K562 (cell line): ENCODE results near the gene ADGRB3. TPM values are rescaled to one million over a fixed set of nuclear protein-coding genes. Genes with fewer than 3 reads are reported as not detected.

Experiments
- ATAC-seq: fragments of 200-7000 bp; cut with Tn5 transposase; 3 replicates; pipeline ENCODE4 v1.9.1; 2020; ENCODE audit warnings: moderate library complexity
- BruUV-seq: library from RNA; stranded (reverse); fragments of 400-500 nt; replicated peaks from 2 replicates; lab custom pipeline; 2021; lab: Mats Ljungman, UMichigan
- CTCF ChIA-PET: fragments of 300-600 bp; formaldehyde crosslinking; extraction: SDS; loops from one replicate; lab custom pipeline; 2021; ENCODE audit warnings: low intra/inter-chr PET ratio; lab: Yijun Ruan, JAX
- POLR2A ChIA-PET: fragments of 300-600, 350-650 bp; sonication (Branson Sonifier 250); formaldehyde crosslinking; extraction: SDS; loops from one replicate; lab custom pipeline; 2021; ENCODE audit warnings: antibody characterized with exemption, inconsistent platforms; lab: Yijun Ruan, JAX
- DNase-seq, 4 experiments: peaks; one replicate each; pipeline versions ENCODE4 v3.0.0 to v3.0.0-alpha.2; 2011 to 2018; ENCODE audit warnings: low spot score in 3 of 4, mixed read lengths in 3 of 4; ENCODE audit errors: extremely low read depth in 1 of 4
- FAIRE-seq: peaks from 2 replicates; lab custom pipeline; 2011; peaks lifted over from hg19 to GRCh38; lab: Jason Lieb, UNC
- H2AFZ ChIP-seq: 2 replicates; pipeline ENCODE4 v1.6.0; 2011; ENCODE audit warnings: low read depth, low read length, control low read depth, inconsistent platforms
- H3K27ac ChIP-seq: fragments of 200-600 bp; 3 replicates; pipeline ENCODE4 v1.8.0; 2011; ENCODE audit warnings: low read depth, mild to moderate bottlenecking, control low read depth, inconsistent platforms, low read length, moderate library complexity, mixed read lengths; ENCODE audit errors: extremely low read depth
- H3K27me3 ChIP-seq, 2 experiments: fragments of 300-600 bp in 1 of 2; 2 replicates in 1 of 2; 3 replicates in 1 of 2; pipeline versions ENCODE4 v1.6.0 to v1.8.0; 2011; ENCODE audit warnings: inconsistent platforms in 2 of 2, low read length in 2 of 2, mild to moderate bottlenecking in 1 of 2, mixed read lengths in 1 of 2, moderate library complexity in 1 of 2; ENCODE audit not compliant: control insufficient read depth in 2 of 2, insufficient read depth in 2 of 2
- H3K36me3 ChIP-seq: fragments of 300-600 bp; 3 replicates; pipeline ENCODE4 v1.8.0; 2011; ENCODE audit warnings: mild to moderate bottlenecking, low read length, inconsistent platforms; ENCODE audit not compliant: control insufficient read depth, insufficient read depth
- H3K4me1 ChIP-seq, 2 experiments: fragments of 200-600 bp in 1 of 2; replicated peaks in 1 of 2; 2 replicates in 1 of 2; 3 replicates in 1 of 2; pipeline versions ENCODE4 v1.5.1 to v1.8.0; 2011; ENCODE audit warnings: inconsistent platforms in 2 of 2, low read length in 2 of 2, mild to moderate bottlenecking in 1 of 2, mixed read lengths in 1 of 2, moderate library complexity in 1 of 2; ENCODE audit not compliant: control insufficient read depth in 2 of 2, insufficient read depth in 2 of 2
- H3K4me2 ChIP-seq: 2 replicates; pipeline ENCODE4 v1.6.1; 2011; ENCODE audit warnings: low read length, control low read depth, inconsistent platforms, mixed read lengths; ENCODE audit not compliant: insufficient read depth
- H3K4me3 ChIP-seq: fragments of 200-600 bp; sonication (generic), shearing (Covaris generic); 2 replicates; pipeline ENCODE4 v1.5.1; 2016; ENCODE audit warnings: control low read depth, inconsistent platforms
- H3K79me2 ChIP-seq: fragments of 200-600 bp; 3 replicates; pipeline ENCODE4 v1.8.0; 2011; ENCODE audit warnings: low read length, inconsistent platforms; ENCODE audit not compliant: control insufficient read depth, insufficient read depth
- H3K9ac ChIP-seq, 2 experiments: 2 replicates each; pipeline versions ENCODE4 v1.6.0 to v1.6.1; 2011; ENCODE audit warnings: low read depth in 2 of 2, low read length in 2 of 2, control low read depth in 1 of 2, inconsistent platforms in 1 of 2, mild to moderate bottlenecking in 1 of 2, mixed read lengths in 1 of 2; ENCODE audit not compliant: insufficient read depth in 1 of 2
- H3K9me1 ChIP-seq: one replicate; pipeline ENCODE4 v1.6.0; 2011; ENCODE audit warnings: inconsistent platforms, mild to moderate bottlenecking, low read length, moderate library complexity; ENCODE audit not compliant: control insufficient read depth, insufficient read depth
- H3K9me3 ChIP-seq: replicated peaks from 2 replicates; pipeline ENCODE4 v1.5.1; 2011; ENCODE audit warnings: low read depth, low read length, inconsistent platforms; ENCODE audit not compliant: control insufficient read depth, insufficient read depth
- H4K20me1 ChIP-seq: replicated peaks from 2 replicates; pipeline ENCODE4 v1.6.1; 2011; ENCODE audit warnings: low read length, inconsistent platforms, mixed read lengths; ENCODE audit not compliant: control insufficient read depth, insufficient read depth
- DPF2 ChIP-seq: fragments of 450-650 bp; IDR thresholded peaks from 2 replicates; pipeline ENCODE4 v1.6.1; 2016
- ELF4 ChIP-seq: fragments of 450-650 bp; formaldehyde crosslinking; IDR thresholded peaks from 2 replicates; pipeline ENCODE4 v1.4.0; 2022; ENCODE audit warnings: missing genetic modification characterization
- EWSR1 ChIP-seq: fragments of 450-650 bp; IDR thresholded peaks from 2 replicates; pipeline ENCODE4 v1.6.1; 2018; ENCODE audit warnings: borderline replicate concordance, mild to moderate bottlenecking, low read depth, moderate library complexity; ENCODE audit not compliant: partially characterized antibody
- FOXJ2 ChIP-seq: fragments of 200-800 bp; sonication (Bioruptor generic); IDR thresholded peaks from 2 replicates; pipeline ENCODE4 v1.6.1; 2016; ENCODE audit warnings: missing genetic modification characterization, missing compliant biosample characterization
- HNRNPL ChIP-seq: fragments of 200-400 bp; formaldehyde crosslinking; IDR thresholded peaks from 2 replicates; pipeline ENCODE4 v1.6.1; 2017; ENCODE audit warnings: low read depth, mild to moderate bottlenecking, low read length
- LEF1 ChIP-seq: fragments of 450-650 bp; IDR thresholded peaks from 2 replicates; pipeline ENCODE4 v1.6.1; 2016; ENCODE audit warnings: mild to moderate bottlenecking
- SAFB ChIP-seq: fragments of 200-400 bp; formaldehyde crosslinking; IDR thresholded peaks from 2 replicates; pipeline ENCODE4 v1.6.1; 2017; ENCODE audit warnings: low read depth, low read length, borderline replicate concordance
- SIRT6 ChIP-seq: IDR thresholded peaks from one replicate; pipeline ENCODE4 v1.6.1; 2012; ENCODE audit warnings: low read depth, mild to moderate bottlenecking, control low read depth, inconsistent platforms, low read length, moderate library complexity
- SP1 ChIP-seq: sonication (generic); formaldehyde crosslinking; IDR thresholded peaks from 2 replicates; pipeline ENCODE4 v1.8.1; 2022; ENCODE audit warnings: mild to moderate bottlenecking, missing genetic modification reagents
- TOE1 ChIP-seq, 2 experiments: fragments of 450-650 bp in 1 of 2; sonication (generic) in 1 of 2; formaldehyde crosslinking in 1 of 2; IDR thresholded peaks; 2 replicates each; pipeline versions ENCODE4 v1.7.1 to v1.8.0; 2016 to 2022; ENCODE audit warnings: borderline replicate concordance in 2 of 2, mild to moderate bottlenecking in 2 of 2, antibody characterized with exemption in 1 of 2, inconsistent platforms in 1 of 2, low read depth in 1 of 2, missing genetic modification reagents in 1 of 2, moderate library complexity in 1 of 2
- WGBS: fragments of 100-300 bp; shearing (Covaris generic); methylation state at CpG from one replicate; pipeline ENCODE4 v1.1.6; 2016; ENCODE audit warnings: low coverage, mixed read lengths; ENCODE audit not compliant: insufficient coverage; ENCODE audit errors: missing lambda C conversion rate; 5-methylcytosine and 5-hydroxymethylcytosine counted together
- in situ Hi-C: fragments of 300-500 bp; cut with MboI; formaldehyde crosslinking; loops from 4 replicates; pipeline ENCODE4 v1.15.0; 2018; ENCODE audit warnings: inconsistent platforms, mixed read lengths
- intact Hi-C: fragments of 100-400 bp; cut with micrococcal nuclease; formaldehyde crosslinking; loops from 2 replicates; pipeline ENCODE4 v1.14.2; 2022
- polyA plus RNA-seq, 8 experiments: library from polyadenylated mRNA; depleted of rRNA in 4 of 8; stranded (reverse) in 5 of 8; unstranded in 3 of 8; fragments of >200 nt; fragmentation: Nextera tagmentation in 2 of 8; fragmentation: Illumina TruSeq in 1 of 8; extraction: Ambion mirVana in 2 of 8; extraction: Trizol in 1 of 8; gene quantifications; 2 replicates each; pipeline versions ENCODE4 v1.2.1 to v1.2.3, GENCODE V29; 2011 to 2014; ENCODE audit warnings: inconsistent platforms in 1 of 8, missing spikeins in 1 of 8
- total RNA-seq, 7 experiments: library from RNA; depleted of rRNA in 6 of 7; stranded (reverse); fragments of >200 nt in 6 of 7; fragmentation: Illumina TruSeq in 2 of 7; extraction: Trizol in 2 of 7; gene quantifications; 2 replicates each; pipeline versions ENCODE4 v1.2.1 to v1.2.3, GENCODE V29; 2011 to 2021; ENCODE audit warnings: low replicate concordance in 1 of 7
- TF ChIP-seq, protein P1 (sequence below): fragments of 250-450 bp; sonication (Bioruptor Pico); IDR thresholded peaks from 2 replicates; pipeline ENCODE4 v1.8.0; 2022; ENCODE audit warnings: moderate library complexity, mild to moderate bottlenecking, inconsistent platforms
- TF ChIP-seq, protein P2 (sequence below), 2 experiments: fragments of 250-450 bp in 1 of 2; fragments of 450-650 bp in 1 of 2; sonication (Bioruptor Pico) in 1 of 2; IDR thresholded peaks; 2 replicates each; pipeline versions ENCODE4 v1.6.1 to v1.8.0; 2016 to 2021; ENCODE audit warnings: mild to moderate bottlenecking in 2 of 2, moderate library complexity in 2 of 2, missing compliant biosample characterization in 1 of 2, missing genetic modification characterization in 1 of 2
- TF ChIP-seq, protein P3 (sequence below): sonication (generic); formaldehyde crosslinking; IDR thresholded peaks from 2 replicates; pipeline ENCODE4 v1.9.0; 2022; ENCODE audit warnings: mild to moderate bottlenecking, missing genetic modification reagents
- TF ChIP-seq, protein P4 (sequence below): fragments of 250-450 bp; sonication (Bioruptor Pico); IDR thresholded peaks from 2 replicates; pipeline ENCODE4 v1.4.0; 2020; ENCODE audit warnings: borderline replicate concordance

Gene ADGRB3
- total and polyA plus RNA-seq, 9 of the 15 experiments (the other 6 are each of a cell fraction or from before 2014, with no cell fraction given): 0.90 to 7.8 (median 2.4) TPM

DNA sequence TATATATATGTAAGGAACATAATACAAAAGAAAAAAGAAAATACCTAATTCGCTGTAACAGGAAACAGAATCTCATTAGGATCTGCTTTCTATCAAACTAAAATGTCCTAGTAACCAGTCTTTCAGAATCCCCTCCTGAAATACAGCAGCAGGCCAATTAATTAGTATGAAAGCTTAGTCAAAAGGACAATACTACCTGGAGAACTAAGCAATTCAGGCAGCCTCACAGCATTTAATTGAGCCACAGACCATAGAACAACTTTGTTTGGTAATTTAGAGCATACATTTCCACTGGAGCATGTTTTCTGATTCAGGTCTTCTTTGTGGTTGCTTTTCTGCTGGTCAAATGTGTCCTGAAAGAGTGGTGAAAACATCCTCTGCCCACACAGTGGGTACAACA lies 645.8 kb downstream of the ADGRB3 start (continued):
- TF ChIP-seq, protein P1, sequence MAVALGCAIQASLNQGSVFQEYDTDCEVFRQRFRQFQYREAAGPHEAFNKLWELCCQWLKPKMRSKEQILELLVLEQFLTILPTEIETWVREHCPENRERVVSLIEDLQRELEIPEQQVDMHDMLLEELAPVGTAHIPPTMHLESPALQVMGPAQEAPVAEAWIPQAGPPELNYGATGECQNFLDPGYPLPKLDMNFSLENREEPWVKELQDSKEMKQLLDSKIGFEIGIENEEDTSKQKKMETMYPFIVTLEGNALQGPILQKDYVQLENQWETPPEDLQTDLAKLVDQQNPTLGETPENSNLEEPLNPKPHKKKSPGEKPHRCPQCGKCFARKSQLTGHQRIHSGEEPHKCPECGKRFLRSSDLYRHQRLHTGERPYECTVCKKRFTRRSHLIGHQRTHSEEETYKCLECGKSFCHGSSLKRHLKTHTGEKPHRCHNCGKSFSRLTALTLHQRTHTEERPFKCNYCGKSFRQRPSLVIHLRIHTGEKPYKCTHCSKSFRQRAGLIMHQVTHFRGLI: no peak
- TF ChIP-seq SP1 (CRISPR knock-in tag): no peak
- TF ChIP-seq, protein P2, sequence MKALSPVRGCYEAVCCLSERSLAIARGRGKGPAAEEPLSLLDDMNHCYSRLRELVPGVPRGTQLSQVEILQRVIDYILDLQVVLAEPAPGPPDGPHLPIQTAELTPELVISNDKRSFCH (CRISPR knock-in tag; IDR thresholded peaks at IDR 0.05): no peak
- TF ChIP-seq, protein P2 (tag; IDR thresholded peaks at IDR 0.05): no peak

DNA sequence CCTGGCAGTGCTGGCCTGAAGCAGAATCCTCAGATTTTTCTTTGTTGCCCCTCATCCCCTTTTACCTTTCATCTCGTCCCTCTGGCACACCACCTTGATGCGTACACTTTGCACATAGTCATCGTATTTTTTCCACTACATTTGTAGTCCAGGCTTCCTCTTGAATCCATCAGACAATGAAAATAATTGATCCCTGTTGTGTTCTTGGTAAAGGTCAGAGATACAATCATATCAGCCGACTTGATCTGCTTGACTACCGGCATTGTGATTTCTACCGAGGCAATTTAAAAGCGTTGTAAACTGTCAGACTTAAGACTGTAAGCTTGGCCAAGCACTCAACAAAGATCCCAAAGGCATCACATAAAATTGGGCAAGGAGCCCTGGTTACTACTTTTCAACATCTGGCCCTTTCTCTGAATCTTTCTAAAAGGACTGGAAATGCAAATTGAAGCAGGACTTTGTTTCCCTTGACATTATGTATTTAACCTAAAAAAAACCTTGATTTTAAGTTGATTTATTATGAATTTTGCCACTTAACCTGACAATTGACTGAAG lies 649.2 kb downstream of the ADGRB3 start:
- intact Hi-C loops (no loop called here), in situ Hi-C loops (no loop called here)
- no peaks in the 10 kb centered on the region for H3K27me3 ChIP-seq
- no TSS peak for BruUV-seq
- no peaks in the 10 kb centered on the region for H3K4me1 ChIP-seq
- no peaks in the 10 kb centered on the region for H3K9me1 ChIP-seq
- H4K20me1 ChIP-seq: no peaks in the 10 kb centered on the region
- CTCF ChIA-PET: no interaction called here
- POLR2A ChIA-PET: no interaction called here
- 0% methylated on average over 7 of the region's 7 CpGs for WGBS
- no peaks in the 10 kb centered on the region for H3K36me3 ChIP-seq
- no peak overlapping the region for H3K4me3 ChIP-seq
- FAIRE-seq (no peak), ATAC-seq (no peak), DNase-seq (no peak)
- no peak overlapping the region for H3K4me2 ChIP-seq
- H3K9me3 ChIP-seq: no peaks in the 10 kb centered on the region
- H3K9ac ChIP-seq: no peak overlapping the region
- H3K27ac ChIP-seq: no peak overlapping the region
- H3K79me2 ChIP-seq: no peaks in the 10 kb centered on the region
- H2AFZ ChIP-seq: no peak overlapping the region
- TF ChIP-seq DPF2 (no peak), SAFB (no peak), EWSR1 (no peak), TOE1 (IDR thresholded peaks at IDR 0.05; ENCODE audit: borderline replicate concordance) (no peak), TOE1 (CRISPR knock-in tag; IDR thresholded peaks at IDR 0.05; ENCODE audit: borderline replicate concordance, low read depth) (no peak), SIRT6 (no peak), ELF4 (no peak), FOXJ2 (no peak), HNRNPL (no peak), LEF1 (no peak)
- TF ChIP-seq, protein P1: no peak
- TF ChIP-seq, protein P3, sequence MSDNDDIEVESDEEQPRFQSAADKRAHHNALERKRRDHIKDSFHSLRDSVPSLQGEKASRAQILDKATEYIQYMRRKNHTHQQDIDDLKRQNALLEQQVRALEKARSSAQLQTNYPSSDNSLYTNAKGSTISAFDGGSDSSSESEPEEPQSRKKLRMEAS: no peak
- TF ChIP-seq, protein P4, sequence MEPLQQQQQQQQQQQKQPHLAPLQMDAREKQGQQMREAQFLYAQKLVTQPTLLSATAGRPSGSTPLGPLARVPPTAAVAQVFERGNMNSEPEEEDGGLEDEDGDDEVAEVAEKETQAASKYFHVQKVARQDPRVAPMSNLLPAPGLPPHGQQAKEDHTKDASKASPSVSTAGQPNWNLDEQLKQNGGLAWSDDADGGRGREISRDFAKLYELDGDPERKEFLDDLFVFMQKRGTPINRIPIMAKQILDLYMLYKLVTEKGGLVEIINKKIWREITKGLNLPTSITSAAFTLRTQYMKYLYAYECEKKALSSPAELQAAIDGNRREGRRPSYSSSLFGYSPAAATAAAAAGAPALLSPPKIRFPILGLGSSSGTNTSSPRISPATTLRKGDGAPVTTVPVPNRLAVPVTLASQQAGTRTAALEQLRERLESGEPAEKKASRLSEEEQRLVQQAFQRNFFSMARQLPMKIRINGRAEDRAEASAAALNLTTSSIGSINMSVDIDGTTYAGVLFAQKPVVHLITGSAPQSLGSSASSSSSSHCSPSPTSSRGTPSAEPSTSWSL: no peak
